Tibial nerve (tissue), 4 donors: ENCODE data around the gene ANXA5. TPM values are rescaled to one million over a fixed set of nuclear protein-coding genes. Genes with fewer than 3 reads are reported as not detected.
A peak's percentile ranks its signal among the peaks of the same experiment; 100 is the strongest.
"Not testable (repeated sequence)": the region's sequence is repeated elsewhere in the genome, so short reads cannot be mapped to it uniquely, and the experiment has no call there.

Source experiments
- DNase-seq, 2 donors: peaks; one replicate each; pipeline ENCODE4 v3.0.0-alpha.2; 2019; ENCODE audit warnings: low spot score in 2 of 2
- H3K27ac ChIP-seq, 4 donors: fragments of 200-600 bp; sonication (generic) in 3 of 4; one replicate each; pipeline ENCODE4 v1.5.1; 2017 to 2019; ENCODE audit warnings: mild to moderate bottlenecking in 1 of 4
- H3K27me3 ChIP-seq, 2 donors: fragments of 200-600 bp; sonication (generic) in 1 of 2; one replicate each; pipeline versions ENCODE4 v1.5.1 to v1.6.0; 2017 to 2019
- H3K36me3 ChIP-seq, 3 donors: fragments of 200-600 bp; sonication (generic); one replicate each; pipeline ENCODE4 v1.5.1; 2018 to 2019
- H3K4me1 ChIP-seq, 4 donors: fragments of 200-600 bp; sonication (generic) in 3 of 4; one replicate each; pipeline ENCODE4 v1.5.1; 2017 to 2019
- H3K4me3 ChIP-seq, 4 donors: fragments of 200-600 bp; sonication (generic) in 3 of 4; one replicate each; pipeline ENCODE4 v1.5.1; 2017 to 2019; ENCODE audit warnings: mild to moderate bottlenecking in 1 of 4, moderate library complexity in 1 of 4
- H3K9me3 ChIP-seq, 4 donors: fragments of 200-600 bp; sonication (generic) in 3 of 4; one replicate each; pipeline ENCODE4 v1.5.1; 2017 to 2019
- CTCF ChIP-seq, 5 experiments: fragments of 200-600 bp in 3 of 5; fragments of 450-650 bp in 2 of 5; sonication (generic) in 3 of 5; IDR thresholded peaks; one replicate each; pipeline ENCODE4 v1.5.1; 2016 to 2019; ENCODE audit warnings: antibody characterized with exemption in 5 of 5, mild to moderate bottlenecking in 3 of 5, moderate library complexity in 2 of 5
- EP300 ChIP-seq, 2 donors: sonication (generic); formaldehyde crosslinking; IDR thresholded peaks; one replicate each; pipeline ENCODE4 v1.6.1; 2017; ENCODE audit warnings: antibody characterized with exemption in 2 of 2, mild to moderate bottlenecking in 1 of 2
- POLR2A ChIP-seq, 2 donors: fragments of 450-650 bp; IDR thresholded peaks; one replicate each; pipeline ENCODE4 v1.6.1; 2017; ENCODE audit warnings: antibody characterized with exemption in 2 of 2, mild to moderate bottlenecking in 2 of 2, moderate library complexity in 2 of 2
- WGBS, 2 donors: methylation state at CpG; one replicate each; pipeline ENCODE4 v1.1.5; 2018; 5-methylcytosine and 5-hydroxymethylcytosine counted together
- total RNA-seq, 4 donors: library from RNA; depleted of rRNA; stranded (reverse); fragments of >200 nt; gene quantifications; one replicate each; pipeline ENCODE4 v1.1.0, GENCODE V29; 2016

ANXA5 gene
- total RNA-seq, 4 donors from 2014 or later, result 137 to 276 (median 267) TPM

GRCh38 chr4:121738780-121739535, 42.2 kb upstream of the ANXA5 start:
- WGBS, 2 donors, result 81 to 84% methylated on average over 2 of the region's 2 CpGs
- H3K27me3 ChIP-seq, result no peaks in the 10 kb centered on the region
- TF ChIP-seq POLR2A (IDR thresholded peaks at IDR 0.05) (no peak), EP300 (IDR thresholded peaks at IDR 0.05) (no peak), CTCF (IDR thresholded peaks at IDR 0.05) (no peak)

GRCh38 chr4:121737846-121738554, 41.2 kb upstream of the ANXA5 start:
- H3K27ac ChIP-seq, result no peak overlapping the region
- 73 to 80% methylated on average over 10 of the region's 10 CpGs for WGBS, 2 donors
- TF ChIP-seq POLR2A (IDR thresholded peaks at IDR 0.05), result no peak
- no peak for TF ChIP-seq CTCF (IDR thresholded peaks at IDR 0.05)
- no peak for TF ChIP-seq EP300 (IDR thresholded peaks at IDR 0.05)
- no peak for DNase-seq
- H3K4me3 ChIP-seq, result no peak overlapping the region
- no peaks in the 10 kb centered on the region for H3K27me3 ChIP-seq
- H3K9me3 ChIP-seq, result no peaks in the 10 kb centered on the region
- no peaks in the 10 kb centered on the region for H3K36me3 ChIP-seq
- no peaks in the 10 kb centered on the region for H3K4me1 ChIP-seq

More at GRCh38 chr4:121738780-121739535, 42.2 kb upstream of the ANXA5 start:
- Histone ChIP-seq H3K4me1 (no peaks in the 10 kb centered on the region), H3K4me3 (no peak overlapping the region), H3K27ac (no peak overlapping the region), H3K36me3 (no peaks in the 10 kb centered on the region), H3K9me3 (no peaks in the 10 kb centered on the region)
- DNase-seq, result no peak

- no peak overlapping the region for H3K27ac ChIP-seq
- no peaks in the 10 kb centered on the region for H3K27me3 ChIP-seq
- H3K36me3 ChIP-seq, result no peaks in the 10 kb centered on the region
- H3K4me3 ChIP-seq, result no peak overlapping the region
- no peaks in the 10 kb centered on the region for H3K9me3 ChIP-seq
- WGBS, 2 donors, result 61 to 70% methylated on average over 5 of the region's 5 CpGs
- DNase-seq, result peak in 1 of 2 donors; percentile 87
- H3K4me1 ChIP-seq, result no peaks in the 10 kb centered on the region
- TF ChIP-seq CTCF (IDR thresholded peaks at IDR 0.05) (peak; percentile 32 to 68 (median 52)), POLR2A (IDR thresholded peaks at IDR 0.05) (no peak), EP300 (IDR thresholded peaks at IDR 0.05) (no peak)
Measured at GRCh38 chr4:121736735-121737351, 40.1 kb upstream of the ANXA5 start.

GRCh38 chr4:121734571-121734970, 37.8 kb upstream of the ANXA5 start:
- Histone ChIP-seq H3K27me3 (no peaks in the 10 kb centered on the region), H3K27ac (no peak overlapping the region), H3K4me3 (no peak overlapping the region), H3K4me1 (no peaks in the 10 kb centered on the region), H3K36me3 (no peaks in the 10 kb centered on the region), H3K9me3 (no peaks in the 10 kb centered on the region)
- no peak for TF ChIP-seq POLR2A (IDR thresholded peaks at IDR 0.05)
- no peak for TF ChIP-seq CTCF (IDR thresholded peaks at IDR 0.05)
- no peak for TF ChIP-seq EP300 (IDR thresholded peaks at IDR 0.05)
- 79 to 83% methylated on average over 1 of the region's 1 CpG for WGBS, 2 donors
- DNase-seq, result no peak

GRCh38 chr4:121733942-121734341, 37.2 kb upstream of the ANXA5 start:
- no peak for DNase-seq
- H3K9me3 ChIP-seq, result no peaks in the 10 kb centered on the region
- H3K4me3 ChIP-seq, result no peak overlapping the region
- H3K27ac ChIP-seq, result no peak overlapping the region
- TF ChIP-seq POLR2A (IDR thresholded peaks at IDR 0.05) (no peak), CTCF (IDR thresholded peaks at IDR 0.05) (no peak), EP300 (IDR thresholded peaks at IDR 0.05) (no peak)
- whole genome bisulfite sequencing, 2 donors, result 94 to 100% methylated on average over 1 of the region's 1 CpG
- H3K36me3 ChIP-seq, result no peaks in the 10 kb centered on the region
- H3K27me3 ChIP-seq, result no peaks in the 10 kb centered on the region
- H3K4me1 ChIP-seq, result no peaks in the 10 kb centered on the region

GRCh38 chr4:121729753-121730152, 33.0 kb upstream of the ANXA5 start:
- not testable (repeated sequence) for H3K4me1 ChIP-seq, H3K4me3 ChIP-seq, H3K27ac ChIP-seq, H3K27me3 ChIP-seq, H3K36me3 ChIP-seq, H3K9me3 ChIP-seq, DNase-seq
- WGBS, 2 donors, result 93 to 100% methylated on average over 2 of the region's 2 CpGs
